HL-60 (cell line): ENCODE measurements around the gene FAM98C.
A peak's percentile ranks its signal among the peaks of the same experiment; 100 is the strongest.

Experiments used
- DNase-seq, 2 experiments: peaks; one replicate each; pipeline ENCODE4 v3.0.0-alpha.2; 2010 to 2020; ENCODE audit warnings: low read depth in 1 of 2, low spot score in 1 of 2
- H3K27ac ChIP-seq: fragments of 250-450 bp; sonication (Bioruptor Pico); replicated peaks from 2 replicates; pipeline ENCODE4 v1.5.1; 2020; ENCODE audit warnings: mild to moderate bottlenecking, moderate library complexity
- H3K27me3 ChIP-seq: fragments of 250-450 bp; sonication (Bioruptor Pico); 2 replicates; pipeline ENCODE4 v1.5.1; 2021; ENCODE audit warnings: mild to moderate bottlenecking, moderate library complexity; ENCODE audit not compliant: insufficient read depth, poor library complexity, severe bottlenecking
- H3K4me3 ChIP-seq: replicated peaks from 2 replicates; pipeline ENCODE4 v1.5.1; 2011; ENCODE audit warnings: mild to moderate bottlenecking, control low read depth, low read length; ENCODE audit not compliant: insufficient read depth
- GABPA ChIP-seq: IDR thresholded peaks from 2 replicates; pipeline ENCODE4 v1.6.1; 2012; ENCODE audit warnings: low read depth
- POLR2AphosphoS5 ChIP-seq: IDR thresholded peaks from 2 replicates; pipeline ENCODE4 v1.6.1; 2012; ENCODE audit warnings: low read depth
- SPI1 ChIP-seq: IDR thresholded peaks from 2 replicates; pipeline ENCODE4 v1.6.1; 2012; ENCODE audit warnings: low read depth, mild to moderate bottlenecking, borderline replicate concordance
- TF ChIP-seq, protein P1 (sequence below): IDR thresholded peaks from 2 replicates; pipeline ENCODE4 v1.6.1; 2012; ENCODE audit warnings: low read depth; ENCODE audit not compliant: insufficient replicate concordance
- TF ChIP-seq, protein P2 (sequence below): IDR thresholded peaks from one replicate; pipeline ENCODE4 v1.5.1; 2011; ENCODE audit warnings: low read length, control low read depth, inconsistent platforms; ENCODE audit not compliant: insufficient read depth

The FAM98C gene

DNA sequence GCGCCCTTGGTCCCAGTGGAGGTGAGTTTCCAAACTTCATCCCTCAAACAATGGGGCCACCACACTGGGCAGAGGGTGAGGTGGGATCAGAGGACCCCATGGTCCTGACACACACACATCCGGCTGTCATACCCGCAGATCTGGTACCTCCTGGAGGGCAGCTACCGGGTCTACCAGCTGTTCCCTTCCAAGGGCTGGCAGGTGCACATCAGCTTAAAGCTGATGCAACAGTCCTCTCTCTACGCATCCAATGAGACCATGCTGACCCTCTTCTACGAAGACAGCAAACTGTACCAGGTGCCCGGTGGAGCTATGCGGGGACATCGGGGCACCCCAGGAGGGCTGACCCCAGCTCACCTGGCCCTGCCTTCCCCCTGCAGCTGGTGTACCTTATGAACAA lies 42.5 kb upstream of the FAM98C start:
- peaks cover 29% of the 10 kb centered on the region for H3K27me3 ChIP-seq
- TF ChIP-seq, protein P1, sequence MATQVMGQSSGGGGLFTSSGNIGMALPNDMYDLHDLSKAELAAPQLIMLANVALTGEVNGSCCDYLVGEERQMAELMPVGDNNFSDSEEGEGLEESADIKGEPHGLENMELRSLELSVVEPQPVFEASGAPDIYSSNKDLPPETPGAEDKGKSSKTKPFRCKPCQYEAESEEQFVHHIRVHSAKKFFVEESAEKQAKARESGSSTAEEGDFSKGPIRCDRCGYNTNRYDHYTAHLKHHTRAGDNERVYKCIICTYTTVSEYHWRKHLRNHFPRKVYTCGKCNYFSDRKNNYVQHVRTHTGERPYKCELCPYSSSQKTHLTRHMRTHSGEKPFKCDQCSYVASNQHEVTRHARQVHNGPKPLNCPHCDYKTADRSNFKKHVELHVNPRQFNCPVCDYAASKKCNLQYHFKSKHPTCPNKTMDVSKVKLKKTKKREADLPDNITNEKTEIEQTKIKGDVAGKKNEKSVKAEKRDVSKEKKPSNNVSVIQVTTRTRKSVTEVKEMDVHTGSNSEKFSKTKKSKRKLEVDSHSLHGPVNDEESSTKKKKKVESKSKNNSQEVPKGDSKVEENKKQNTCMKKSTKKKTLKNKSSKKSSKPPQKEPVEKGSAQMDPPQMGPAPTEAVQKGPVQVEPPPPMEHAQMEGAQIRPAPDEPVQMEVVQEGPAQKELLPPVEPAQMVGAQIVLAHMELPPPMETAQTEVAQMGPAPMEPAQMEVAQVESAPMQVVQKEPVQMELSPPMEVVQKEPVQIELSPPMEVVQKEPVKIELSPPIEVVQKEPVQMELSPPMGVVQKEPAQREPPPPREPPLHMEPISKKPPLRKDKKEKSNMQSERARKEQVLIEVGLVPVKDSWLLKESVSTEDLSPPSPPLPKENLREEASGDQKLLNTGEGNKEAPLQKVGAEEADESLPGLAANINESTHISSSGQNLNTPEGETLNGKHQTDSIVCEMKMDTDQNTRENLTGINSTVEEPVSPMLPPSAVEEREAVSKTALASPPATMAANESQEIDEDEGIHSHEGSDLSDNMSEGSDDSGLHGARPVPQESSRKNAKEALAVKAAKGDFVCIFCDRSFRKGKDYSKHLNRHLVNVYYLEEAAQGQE, result no peak
- DNase-seq, result no peak
- no peak overlapping the region for H3K27ac ChIP-seq
- no peak overlapping the region for H3K4me3 ChIP-seq

DNA sequence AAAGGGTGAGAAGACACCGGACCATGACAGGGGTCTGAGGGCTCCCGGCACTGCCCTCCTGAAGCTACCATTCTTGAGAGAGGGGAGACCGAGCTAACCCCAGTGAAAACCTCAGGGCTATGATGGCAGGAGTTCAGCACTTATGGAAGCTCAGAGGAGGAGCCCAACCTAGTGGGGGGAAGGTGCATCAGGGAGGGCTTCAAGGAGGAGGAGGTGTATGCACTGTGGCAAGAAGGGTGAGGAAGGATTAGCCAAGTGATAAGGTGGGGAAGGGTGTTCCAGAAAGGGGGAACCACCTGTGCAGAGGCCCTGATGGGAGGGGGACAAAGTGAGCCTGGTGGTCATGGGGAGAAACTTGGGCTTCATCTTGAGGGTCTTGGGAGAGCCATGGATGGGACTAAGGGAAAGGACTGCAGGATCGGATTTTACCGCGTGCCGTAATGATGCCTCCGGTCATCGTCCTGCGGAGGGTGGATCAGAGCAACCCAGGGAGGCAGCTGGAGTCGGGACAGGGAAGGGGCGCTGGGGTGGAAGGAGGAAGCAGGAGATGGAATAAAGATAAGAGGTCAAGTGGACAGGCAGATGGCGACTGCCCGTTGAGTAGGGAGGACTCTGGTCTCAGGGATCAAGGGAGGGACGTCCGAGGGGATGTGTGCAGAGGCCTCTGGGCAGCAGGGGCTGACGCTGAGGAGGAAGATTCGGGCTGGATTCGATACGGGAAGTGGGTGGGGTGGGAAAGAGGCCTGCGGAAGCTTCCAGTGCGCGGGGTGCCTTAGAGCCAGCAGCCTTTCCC lies 41.9 kb upstream of the FAM98C start:
- Histone ChIP-seq H3K4me3 (peak overlapping the region; percentile 55), H3K27me3 (peaks cover 29% of the 10 kb centered on the region), H3K27ac (no peak overlapping the region)
- TF ChIP-seq SPI1 (no peak), GABPA (no peak), POLR2AphosphoS5 (no peak)
- TF ChIP-seq, protein P2, sequence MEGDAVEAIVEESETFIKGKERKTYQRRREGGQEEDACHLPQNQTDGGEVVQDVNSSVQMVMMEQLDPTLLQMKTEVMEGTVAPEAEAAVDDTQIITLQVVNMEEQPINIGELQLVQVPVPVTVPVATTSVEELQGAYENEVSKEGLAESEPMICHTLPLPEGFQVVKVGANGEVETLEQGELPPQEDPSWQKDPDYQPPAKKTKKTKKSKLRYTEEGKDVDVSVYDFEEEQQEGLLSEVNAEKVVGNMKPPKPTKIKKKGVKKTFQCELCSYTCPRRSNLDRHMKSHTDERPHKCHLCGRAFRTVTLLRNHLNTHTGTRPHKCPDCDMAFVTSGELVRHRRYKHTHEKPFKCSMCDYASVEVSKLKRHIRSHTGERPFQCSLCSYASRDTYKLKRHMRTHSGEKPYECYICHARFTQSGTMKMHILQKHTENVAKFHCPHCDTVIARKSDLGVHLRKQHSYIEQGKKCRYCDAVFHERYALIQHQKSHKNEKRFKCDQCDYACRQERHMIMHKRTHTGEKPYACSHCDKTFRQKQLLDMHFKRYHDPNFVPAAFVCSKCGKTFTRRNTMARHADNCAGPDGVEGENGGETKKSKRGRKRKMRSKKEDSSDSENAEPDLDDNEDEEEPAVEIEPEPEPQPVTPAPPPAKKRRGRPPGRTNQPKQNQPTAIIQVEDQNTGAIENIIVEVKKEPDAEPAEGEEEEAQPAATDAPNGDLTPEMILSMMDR, result no peak
- TF ChIP-seq, protein P1, result no peak
- DNase-seq, result no peak

DNA sequence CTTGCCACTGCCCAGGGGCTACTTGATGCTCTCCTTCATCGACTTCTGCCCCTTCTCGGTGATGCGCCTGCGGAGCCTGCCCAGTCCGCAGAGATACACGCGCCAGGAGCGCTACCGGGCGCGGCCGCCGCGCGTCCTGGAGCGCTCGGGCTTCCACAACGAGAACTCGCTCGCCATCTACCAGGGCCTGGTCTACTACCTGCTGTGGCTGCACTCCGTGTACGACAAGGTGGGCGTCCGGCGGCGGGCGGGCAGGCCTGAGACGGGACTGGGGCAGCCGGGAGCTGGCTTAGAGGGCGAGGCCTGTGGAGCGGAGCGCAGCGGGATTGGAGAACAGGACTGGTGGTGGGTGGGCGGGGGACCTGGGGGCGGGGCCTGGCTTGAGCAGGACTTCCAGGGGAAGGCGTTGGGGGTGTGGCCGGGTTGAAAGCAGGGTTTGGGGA lies 41.2 kb upstream of the FAM98C start:
- Histone ChIP-seq H3K4me3 (peak overlapping the region; percentile 55), H3K27ac (no peak overlapping the region), H3K27me3 (peaks cover 29% of the 10 kb centered on the region)
- DNase-seq, result peak in 1 of 2 experiments; percentile 42
- TF ChIP-seq, protein P1, result no peak
- TF ChIP-seq POLR2AphosphoS5 (no peak), GABPA (no peak)
